Adrenal gland (tissue), 12 donors: ENCODE measurements around the gene ARHGAP8. TPM values are rescaled to one million over a fixed set of nuclear protein-coding genes. Genes with fewer than 3 reads are reported as not detected.

ENCODE experiments used
- DNase-seq, 7 donors: peaks; one replicate each; pipeline ENCODE4 v3.0.0-alpha.2; 2019 to 2020
- H3K27ac ChIP-seq, 5 donors: fragments of 200-600 bp; sonication (generic) in 4 of 5; 1 replicate in 3 of 5; 2 replicates in 2 of 5; pipeline versions ENCODE4 v1.5.1 to v1.8.0; 2016 to 2020; ENCODE audit warnings: mild to moderate bottlenecking in 1 of 5
- H3K27me3 ChIP-seq: fragments of 200-600 bp; 2 replicates; pipeline ENCODE4 v1.8.0; 2021
- H3K36me3 ChIP-seq, 2 donors: fragments of 200-600 bp; replicated peaks in 1 of 2; 1 replicate in 1 of 2; 2 replicates in 1 of 2; pipeline versions ENCODE4 v1.5.1 to v1.8.0; 2018 to 2022
- H3K4me1 ChIP-seq, 2 donors: fragments of 200-600 bp; replicated peaks in 1 of 2; 1 replicate in 1 of 2; 2 replicates in 1 of 2; pipeline versions ENCODE4 v1.5.1 to v1.8.0; 2018 to 2021
- H3K4me3 ChIP-seq, 4 donors: fragments of 200-600 bp; sonication (generic) in 3 of 4; one replicate each; pipeline ENCODE4 v1.5.1; 2016 to 2018
- H3K9me3 ChIP-seq, 3 donors: fragments of 200-600 bp; sonication (generic) in 1 of 3; replicated peaks in 1 of 3; 1 replicate in 2 of 3; 2 replicates in 1 of 3; pipeline versions ENCODE4 v1.5.1 to v1.8.0; 2016 to 2021
- POLR2A ChIP-seq, 2 donors: fragments of 450-650 bp; IDR thresholded peaks; one replicate each; pipeline ENCODE4 v1.6.1; 2017; ENCODE audit warnings: antibody characterized with exemption in 2 of 2, mild to moderate bottlenecking in 2 of 2, moderate library complexity in 1 of 2
- WGBS, 4 donors: extraction: QIAGEN DNeasy Blood & Tissue Kit in 2 of 4; methylation state at CpG; one replicate each; pipeline versions ENCODE4 v1.1.5 to v1.1.7; 2013 to 2017; 5-methylcytosine and 5-hydroxymethylcytosine counted together
- intact Hi-C, 2 donors: fragments of 100-400 bp; cut with DNase I; formaldehyde crosslinking; loops; one replicate each; pipeline versions ENCODE4 v1.14.1 to v1.15.0; 2022 to 2023
- polyA plus RNA-seq, 3 donors: library from polyadenylated mRNA; stranded (reverse); fragments of 200-250 nt in 2 of 3; fragments of 350-450 nt in 1 of 3; fragmentation: Illumina TruSeq in 1 of 3; extraction: RNeasy Lipid Tissue Mini Kit (QIAGEN cat#74804) in 1 of 3; gene quantifications; one replicate each; pipeline ENCODE4 v1.2.3, GENCODE V29; 2013 to 2014
- total RNA-seq, 9 donors: library from RNA; depleted of rRNA in 4 of 9; stranded (reverse); fragments of >200 nt in 4 of 9; fragments of 120-200 nt in 1 of 9; fragmentation: NEBNext Ultra II Directional in 1 of 9; extraction: Animal tissue kit (Norgen Biotek cat#: 25700) in 1 of 9; gene quantifications; one replicate each; pipeline versions ENCODE4 v1.1.0 to v1.2.4, GENCODE V29; 2013 to 2023
- TF ChIP-seq, protein P1 (sequence below), 6 experiments: fragments of 450-650 bp in 4 of 6; fragments of 200-600 bp in 2 of 6; sonication (generic) in 1 of 6; IDR thresholded peaks; 1 replicate in 5 of 6; 2 replicates in 1 of 6; pipeline versions ENCODE4 v1.5.1 to v1.8.0; 2016 to 2021; ENCODE audit warnings: antibody characterized with exemption in 6 of 6, mild to moderate bottlenecking in 2 of 6, moderate library complexity in 1 of 6
- donor health status: healthy with polysubstance abuse.
- donor health status: Bipolar disorder and iron deficiency.
- donor health status: DM: yes; HTN: yes; CAD: no.
- donor health status: DM: no; HTN: no; CAD: no.
- donor health status: DM: no; HTN: no; CAD: no.
- donor health status: DM: yes; HTN: yes; CAD: no.

The ARHGAP8 gene
- total and polyA plus RNA-seq, 12 donors = 0.12 to 17.8 (median 1.1) TPM

DNA sequence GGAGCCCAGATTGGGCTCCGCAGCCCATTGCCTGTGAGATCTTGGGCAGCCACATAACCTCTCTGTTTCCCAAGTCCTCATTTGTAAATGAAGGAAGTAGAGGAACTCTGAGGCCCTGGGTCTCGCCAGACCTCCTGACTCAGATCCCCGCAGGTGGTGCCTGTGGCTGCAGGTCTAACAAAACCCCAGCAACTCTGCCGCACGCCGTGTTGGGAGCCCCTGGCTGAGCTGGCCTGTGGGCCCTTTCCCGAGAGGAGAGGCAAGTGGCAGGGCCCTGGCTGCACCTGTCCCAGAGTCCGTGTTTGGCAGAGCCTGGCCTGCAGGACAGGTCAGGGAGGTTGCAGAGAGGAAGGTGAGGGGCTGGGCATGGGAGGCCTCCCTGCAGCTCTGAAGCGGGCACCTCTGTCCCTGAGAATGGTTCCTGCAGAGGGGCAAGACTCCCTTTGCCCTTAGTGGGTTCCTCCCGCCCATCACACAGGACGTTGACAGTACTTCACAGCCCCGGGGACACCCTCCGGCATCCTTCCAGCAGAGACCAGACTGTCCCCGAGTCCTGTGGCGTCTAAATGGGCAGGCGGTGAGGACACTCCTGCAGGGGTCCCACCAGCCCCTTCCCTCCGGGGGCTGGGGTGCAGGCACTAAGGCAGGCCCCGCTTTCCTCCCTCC, 67.7 kb downstream of the ARHGAP8 start:
- H3K9me3 ChIP-seq = no peaks in the 10 kb centered on the region
- intact Hi-C loops = loop anchor here (5.0 to 10.0 kb wide), 3 partner anchors 275 to 445 kb away; no protein-coding TSS in a partner anchor
- H3K27me3 ChIP-seq = no peaks in the 10 kb centered on the region
- WGBS, 4 donors = 69 to 100% (median 71%) methylated on average over 1 to 18 of the region's 18 CpGs
- no peak overlapping the region for H3K27ac ChIP-seq
- no peak for DNase-seq
- no peaks in the 10 kb centered on the region for H3K4me1 ChIP-seq
- TF ChIP-seq, protein P1, sequence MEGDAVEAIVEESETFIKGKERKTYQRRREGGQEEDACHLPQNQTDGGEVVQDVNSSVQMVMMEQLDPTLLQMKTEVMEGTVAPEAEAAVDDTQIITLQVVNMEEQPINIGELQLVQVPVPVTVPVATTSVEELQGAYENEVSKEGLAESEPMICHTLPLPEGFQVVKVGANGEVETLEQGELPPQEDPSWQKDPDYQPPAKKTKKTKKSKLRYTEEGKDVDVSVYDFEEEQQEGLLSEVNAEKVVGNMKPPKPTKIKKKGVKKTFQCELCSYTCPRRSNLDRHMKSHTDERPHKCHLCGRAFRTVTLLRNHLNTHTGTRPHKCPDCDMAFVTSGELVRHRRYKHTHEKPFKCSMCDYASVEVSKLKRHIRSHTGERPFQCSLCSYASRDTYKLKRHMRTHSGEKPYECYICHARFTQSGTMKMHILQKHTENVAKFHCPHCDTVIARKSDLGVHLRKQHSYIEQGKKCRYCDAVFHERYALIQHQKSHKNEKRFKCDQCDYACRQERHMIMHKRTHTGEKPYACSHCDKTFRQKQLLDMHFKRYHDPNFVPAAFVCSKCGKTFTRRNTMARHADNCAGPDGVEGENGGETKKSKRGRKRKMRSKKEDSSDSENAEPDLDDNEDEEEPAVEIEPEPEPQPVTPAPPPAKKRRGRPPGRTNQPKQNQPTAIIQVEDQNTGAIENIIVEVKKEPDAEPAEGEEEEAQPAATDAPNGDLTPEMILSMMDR (IDR thresholded peaks at IDR 0.05) = no peak
- no peak for TF ChIP-seq POLR2A (IDR thresholded peaks at IDR 0.05)
- H3K36me3 ChIP-seq = no peaks in the 10 kb centered on the region
- no peak overlapping the region for H3K4me3 ChIP-seq

DNA sequence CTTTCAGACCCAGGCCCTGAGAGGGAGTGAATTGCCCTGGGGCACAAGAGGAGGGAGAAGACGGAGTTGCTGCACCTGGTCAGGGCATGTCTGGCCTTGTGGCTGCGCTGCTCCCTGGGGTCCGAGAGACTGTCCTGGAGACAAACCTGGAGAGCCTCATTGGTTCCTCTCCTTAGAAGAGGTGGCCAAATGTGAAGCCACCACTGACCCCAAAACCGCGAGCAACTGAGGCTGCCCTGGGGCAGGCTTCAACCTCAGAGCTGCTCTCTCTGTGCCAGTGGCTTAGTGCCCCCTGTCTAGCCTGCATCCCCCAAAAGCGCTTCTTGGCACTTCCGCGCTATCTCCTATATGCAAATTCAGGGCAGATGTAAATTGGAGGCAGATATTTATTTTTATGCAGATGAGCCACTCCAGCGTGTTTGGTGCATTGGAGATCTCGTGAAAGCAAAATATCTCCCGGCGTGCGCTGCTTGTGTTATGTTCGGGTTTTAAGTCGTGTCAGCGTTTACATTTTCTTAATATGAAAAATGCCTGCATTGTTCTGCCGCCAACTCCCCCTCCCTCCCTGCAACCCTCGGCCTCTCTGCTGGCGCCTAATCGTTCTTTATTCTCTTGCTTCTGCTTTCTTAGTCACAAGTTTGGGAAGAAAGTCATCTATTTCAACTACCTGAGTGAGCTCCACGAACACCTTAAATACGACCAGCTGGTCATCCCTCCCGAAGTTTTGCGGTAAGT, 69.5 kb downstream of the ARHGAP8 start:
- no peak for TF ChIP-seq POLR2A (IDR thresholded peaks at IDR 0.05)
- TF ChIP-seq, protein P1 (IDR thresholded peaks at IDR 0.05) = no peak
- WGBS, 4 donors = 77 to 82% (median 79%) methylated on average over 22 to 24 of the region's 24 CpGs
- intact Hi-C loops = loop anchor here (5.0 to 10.0 kb wide), 3 partner anchors 273 to 443 kb away; no protein-coding TSS in a partner anchor
- DNase-seq = no peak
- Histone ChIP-seq H3K27ac (no peak overlapping the region), H3K9me3 (no peaks in the 10 kb centered on the region), H3K4me3 (no peak overlapping the region), H3K27me3 (no peaks in the 10 kb centered on the region), H3K4me1 (no peaks in the 10 kb centered on the region), H3K36me3 (no peaks in the 10 kb centered on the region)

DNA sequence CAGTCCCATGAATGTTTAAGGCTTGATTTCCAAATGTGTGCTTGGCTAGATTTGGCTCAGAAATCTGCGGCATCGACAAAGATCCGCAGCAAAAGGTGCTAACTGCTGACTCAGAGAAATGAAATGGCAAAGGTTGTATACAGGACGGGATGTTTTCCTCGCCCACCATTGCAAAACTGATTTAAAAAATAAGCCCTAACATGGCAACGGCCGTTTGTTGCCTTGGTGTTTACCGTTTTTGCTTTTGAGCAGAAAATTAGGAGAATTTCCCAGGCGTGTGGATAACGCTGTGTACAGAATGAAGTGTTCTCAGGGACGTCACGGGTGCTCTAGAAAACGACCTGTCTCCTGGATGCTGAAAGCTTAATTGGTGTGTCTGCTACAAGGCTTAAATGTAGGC, 70.2 kb downstream of the ARHGAP8 start:
- H3K9me3 ChIP-seq = no peaks in the 10 kb centered on the region
- intact Hi-C loops = loop anchor here (5.0 to 10.0 kb wide), 3 partner anchors 272 to 442 kb away; no protein-coding TSS in a partner anchor
- no peaks in the 10 kb centered on the region for H3K27me3 ChIP-seq
- H3K27ac ChIP-seq = no peak overlapping the region
- no peak overlapping the region for H3K4me3 ChIP-seq
- DNase-seq = no peak
- WGBS, 4 donors = 68 to 73% (median 71%) methylated on average over 13 of the region's 13 CpGs
- H3K36me3 ChIP-seq = no peaks in the 10 kb centered on the region
- TF ChIP-seq POLR2A (IDR thresholded peaks at IDR 0.05) = no peak
- TF ChIP-seq, protein P1 (IDR thresholded peaks at IDR 0.05) = no peak
- no peaks in the 10 kb centered on the region for H3K4me1 ChIP-seq

DNA sequence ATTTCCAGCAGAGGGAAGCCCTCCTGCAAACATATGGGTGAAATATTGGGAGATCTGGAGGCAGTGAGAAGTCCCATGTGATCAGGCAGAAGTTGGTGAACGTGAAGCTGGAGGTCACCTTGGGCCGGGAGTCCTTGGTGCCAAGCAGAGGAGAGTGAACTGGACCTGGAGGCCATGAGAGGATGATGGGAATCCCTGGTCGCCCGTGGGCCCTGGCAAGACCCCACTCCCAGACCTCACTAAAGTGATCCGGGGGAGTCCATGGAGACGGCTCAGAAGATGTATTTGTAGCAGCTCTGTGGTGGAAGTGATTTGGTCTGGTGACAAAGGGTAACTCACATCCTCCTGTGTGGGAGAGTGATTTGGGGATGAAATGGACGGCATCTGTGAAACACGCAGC, 71.0 kb downstream of the ARHGAP8 start:
- DNase-seq = no peak
- intact Hi-C loops = loop anchor here (5.0 to 10.0 kb wide), 3 partner anchors 271 to 441 kb away; no protein-coding TSS in a partner anchor

More for the DNA sequence above, 71.0 kb downstream of the ARHGAP8 start:
- Histone ChIP-seq H3K36me3 (no peaks in the 10 kb centered on the region), H3K4me1 (no peaks in the 10 kb centered on the region), H3K9me3 (no peaks in the 10 kb centered on the region), H3K27ac (no peak overlapping the region), H3K27me3 (no peaks in the 10 kb centered on the region), H3K4me3 (no peak overlapping the region)
- TF ChIP-seq, protein P1 (IDR thresholded peaks at IDR 0.05) = no peak
- WGBS, 4 donors = 71 to 80% (median 77%) methylated on average over 8 of the region's 8 CpGs
